ACHN (cell line): Measurements from ENCODE around the gene NAT8L.

Experiments
- DNase-seq: peaks from one replicate; pipeline ENCODE4 v3.0.0-alpha.2; 2015
- in situ Hi-C: cut with HindIII; loops from 2 replicates; pipeline ENCODE4 v1.10.0; 2017; ENCODE audit warnings: low sequenced_read_pairs, low pct_ligation_motif_present, low pct_unique_long_range_greater_than_20kb

NAT8L gene

GRCh38 chr4:2082627-2083026 lies 23.5 kb downstream of the NAT8L start:
- no peak for DNase-seq
- in situ Hi-C loops = no loop called here

- DNase-seq = no peak
- in situ Hi-C loops = no loop called here
These were observed 24.1 kb downstream of the NAT8L start for GRCh38 chr4:2083116-2083825.

GRCh38 chr4:2083826-2084160 lies 24.7 kb downstream of the NAT8L start:
- no peak for DNase-seq
- in situ Hi-C loops = no loop called here

GRCh38 chr4:2084316-2084715 lies 25.2 kb downstream of the NAT8L start:
- in situ Hi-C loops = no loop called here
- no peak for DNase-seq

- no peak for DNase-seq
- in situ Hi-C loops = no loop called here
These were observed 26.4 kb downstream of the NAT8L start for GRCh38 chr4:2085496-2085901.

GRCh38 chr4:2087170-2087569 lies 28.0 kb downstream of the NAT8L start:
- in situ Hi-C loops = no loop called here
- no peak for DNase-seq

GRCh38 chr4:2089222-2089621 lies 30.1 kb downstream of the NAT8L start:
- no peak for DNase-seq
- in situ Hi-C loops = no loop called here

- in situ Hi-C loops = no loop called here
- no peak for DNase-seq
These were observed 31.5 kb downstream of the NAT8L start for GRCh38 chr4:2090642-2091041.

GRCh38 chr4:2091990-2092668 lies 33.0 kb downstream of the NAT8L start:
- no peak for DNase-seq
- in situ Hi-C loops = no loop called here

GRCh38 chr4:2092669-2093053 lies 33.5 kb downstream of the NAT8L start:
- in situ Hi-C loops = no loop called here
- DNase-seq = no peak

GRCh38 chr4:2093265-2093664 lies 34.1 kb downstream of the NAT8L start:
- in situ Hi-C loops = no loop called here
- DNase-seq = no peak

- in situ Hi-C loops = no loop called here
- DNase-seq = no peak
These were observed 35.4 kb downstream of the NAT8L start for GRCh38 chr4:2094545-2094944.

GRCh38 chr4:2095236-2096072 lies 36.3 kb downstream of the NAT8L start:
- in situ Hi-C loops = no loop called here
- no peak for DNase-seq

GRCh38 chr4:2096073-2096609 lies 37.0 kb downstream of the NAT8L start:
- no peak for DNase-seq
- in situ Hi-C loops = no loop called here

GRCh38 chr4:2101346-2102044 lies 42.4 kb downstream of the NAT8L start:
- no peak for DNase-seq
- in situ Hi-C loops = no loop called here

GRCh38 chr4:2102045-2102883 lies 43.1 kb downstream of the NAT8L start:
- in situ Hi-C loops = no loop called here
- DNase-seq = no peak

- in situ Hi-C loops = no loop called here
- DNase-seq = no peak
These were observed 44.2 kb downstream of the NAT8L start for GRCh38 chr4:2103127-2103842.
